Measurements from ENCODE around the gene ELAC2. TPM values are rescaled to one million over a fixed set of nuclear protein-coding genes. Genes with fewer than 3 reads are reported as not detected.

The ELAC2 gene
- total and polyA plus RNA-seq, 2 of the 8 experiments (the other 6 are each of a cell fraction or from before 2014, with no cell fraction given): 91.6 to 127 TPM

DNA sequence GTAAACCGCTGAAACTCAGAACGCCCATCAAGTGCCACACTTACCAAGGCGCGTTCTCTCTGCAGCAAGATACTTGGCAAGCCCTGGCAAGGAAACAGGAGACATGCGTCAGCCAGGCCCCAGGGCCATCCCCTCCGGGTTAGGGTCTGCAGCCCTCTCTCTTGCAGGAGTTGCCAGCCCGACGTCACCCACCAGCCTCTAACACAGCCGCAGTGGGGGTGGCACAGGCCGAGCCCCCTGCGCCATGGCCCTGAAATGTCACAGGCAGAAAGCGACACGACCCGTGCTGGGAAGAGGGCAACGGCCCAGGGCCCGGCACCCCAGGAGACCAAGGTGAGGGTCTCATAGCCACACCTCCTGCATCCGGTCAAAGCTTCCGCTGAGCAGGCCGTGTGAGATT lies 21.9 kb downstream of the ELAC2 start (continued):
- TF ChIP-seq CHD7 (IDR thresholded peaks at IDR 0.05; ENCODE audit: insufficient replicate concordance, low read length): no peak
- TF ChIP-seq, protein P1, sequence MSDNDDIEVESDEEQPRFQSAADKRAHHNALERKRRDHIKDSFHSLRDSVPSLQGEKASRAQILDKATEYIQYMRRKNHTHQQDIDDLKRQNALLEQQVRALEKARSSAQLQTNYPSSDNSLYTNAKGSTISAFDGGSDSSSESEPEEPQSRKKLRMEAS (IDR thresholded peaks at IDR 0.05): no peak
- TF ChIP-seq BACH1 (IDR thresholded peaks at IDR 0.05; ENCODE audit: low read length): no peak
- TF ChIP-seq YY1 (IDR thresholded peaks at IDR 0.05; ENCODE audit: low read depth, low read length): no peak
- TF ChIP-seq MAFK (IDR thresholded peaks at IDR 0.05; ENCODE audit: low read depth, low read length): no peak
- no peak for TF ChIP-seq TAF1 (IDR thresholded peaks at IDR 0.05; ENCODE audit: low read depth, low read length)
- TF ChIP-seq ASH2L (IDR thresholded peaks at IDR 0.05; ENCODE audit: low read length): no peak
- TF ChIP-seq SP2 (IDR thresholded peaks at IDR 0.05; ENCODE audit: low read length): no peak
- no peak for TF ChIP-seq POLR2A (IDR thresholded peaks at IDR 0.05; ENCODE audit: control extremely low read depth in 1 of 2, low read depth in 2 of 2, low read length in 2 of 2)

Data from H1 (cell line).